ENCODE measurements around the gene ZNF831.

DNA sequence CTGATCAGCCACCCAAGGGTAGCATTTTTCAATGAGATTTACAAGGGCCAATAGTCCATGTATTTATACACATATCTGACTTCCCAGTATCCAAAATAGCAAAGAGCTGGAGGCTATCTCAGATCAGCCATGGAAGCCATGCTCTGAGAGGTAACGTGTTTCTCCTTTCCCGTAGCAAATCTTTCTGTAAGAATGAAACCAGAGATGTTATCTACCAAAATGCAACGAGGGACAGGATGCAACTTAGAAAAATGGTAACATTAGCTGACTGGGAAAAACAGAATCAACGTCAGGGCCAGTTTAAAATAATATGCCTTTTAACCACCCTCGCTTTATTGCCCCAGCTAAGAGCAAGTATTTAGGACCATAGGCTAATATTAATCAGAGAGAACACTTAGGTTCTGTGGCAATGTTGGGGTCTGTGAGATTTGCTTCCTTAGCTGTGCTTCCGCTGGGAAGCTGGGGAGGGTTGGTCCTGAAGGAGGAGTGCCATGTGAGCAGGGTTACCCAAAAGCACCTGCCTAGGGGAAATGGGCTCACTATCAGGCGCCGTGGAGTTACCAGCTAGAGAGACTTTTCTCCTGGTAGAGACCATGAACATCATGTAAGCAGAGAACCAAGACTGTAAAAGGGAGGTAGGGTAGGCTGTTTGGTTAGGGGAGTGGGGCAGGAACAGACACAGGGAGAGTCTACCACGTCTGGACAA is 1.2 kb downstream of the ZNF831 start:
- no peak for TF ChIP-seq POLR2A (IDR thresholded peaks at IDR 0.05)
- no peak for TF ChIP-seq CTCF (IDR thresholded peaks at IDR 0.05)

Measured in tibial nerve (tissue), 3 donors.